PC-3 (cell line): ENCODE measurements around the gene TNFSF11.

ENCODE experiments used
- EZH2 ChIP-seq: fragments of 300-600 bp; sonication (generic); IDR thresholded peaks from one replicate; pipeline ENCODE4 v1.6.1; 2017; ENCODE audit warnings: antibody characterized with exemption, mild to moderate bottlenecking, low read length; ENCODE audit not compliant: unreplicated experiment
- TF ChIP-seq, protein P1 (sequence below): fragments of 300-600 bp; sonication (generic); conservative IDR thresholded peaks from 2 replicates; pipeline ENCODE4 v1.5.1; 2017; ENCODE audit warnings: antibody characterized with exemption, low read depth, mild to moderate bottlenecking, low read length

DNA sequence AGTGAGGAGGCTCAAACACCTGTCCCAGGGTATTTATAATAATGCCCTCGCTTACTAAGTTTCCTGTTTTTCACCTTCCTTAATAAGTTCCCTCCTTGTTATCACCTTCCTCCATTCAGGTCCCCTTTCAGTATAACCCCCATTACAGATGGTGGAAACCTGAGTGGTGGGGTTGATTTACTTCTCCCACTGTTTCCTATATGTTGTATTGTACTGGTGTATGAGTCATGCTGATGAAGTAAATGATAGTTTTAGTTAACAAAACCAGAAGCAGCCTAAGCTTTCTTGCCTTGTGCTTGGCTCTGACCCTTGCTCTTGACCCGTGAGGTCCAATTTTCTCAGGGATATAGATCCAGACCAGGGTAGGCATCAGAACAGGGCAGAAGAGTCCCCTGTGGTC lies 22.3 kb upstream of the TNFSF11 start:
- TF ChIP-seq, protein P1, sequence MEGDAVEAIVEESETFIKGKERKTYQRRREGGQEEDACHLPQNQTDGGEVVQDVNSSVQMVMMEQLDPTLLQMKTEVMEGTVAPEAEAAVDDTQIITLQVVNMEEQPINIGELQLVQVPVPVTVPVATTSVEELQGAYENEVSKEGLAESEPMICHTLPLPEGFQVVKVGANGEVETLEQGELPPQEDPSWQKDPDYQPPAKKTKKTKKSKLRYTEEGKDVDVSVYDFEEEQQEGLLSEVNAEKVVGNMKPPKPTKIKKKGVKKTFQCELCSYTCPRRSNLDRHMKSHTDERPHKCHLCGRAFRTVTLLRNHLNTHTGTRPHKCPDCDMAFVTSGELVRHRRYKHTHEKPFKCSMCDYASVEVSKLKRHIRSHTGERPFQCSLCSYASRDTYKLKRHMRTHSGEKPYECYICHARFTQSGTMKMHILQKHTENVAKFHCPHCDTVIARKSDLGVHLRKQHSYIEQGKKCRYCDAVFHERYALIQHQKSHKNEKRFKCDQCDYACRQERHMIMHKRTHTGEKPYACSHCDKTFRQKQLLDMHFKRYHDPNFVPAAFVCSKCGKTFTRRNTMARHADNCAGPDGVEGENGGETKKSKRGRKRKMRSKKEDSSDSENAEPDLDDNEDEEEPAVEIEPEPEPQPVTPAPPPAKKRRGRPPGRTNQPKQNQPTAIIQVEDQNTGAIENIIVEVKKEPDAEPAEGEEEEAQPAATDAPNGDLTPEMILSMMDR: no peak
- TF ChIP-seq EZH2: no peak
